Cardiac muscle cell (in vitro differentiated cells and primary cell): ENCODE data around the gene MAPK6. TPM values are rescaled to one million over a fixed set of nuclear protein-coding genes. Genes with fewer than 3 reads are reported as not detected.
A peak's percentile ranks its signal among the peaks of the same experiment; 100 is the strongest.
"Not testable (repeated sequence)": the region's sequence is repeated elsewhere in the genome, so short reads cannot be mapped to it uniquely, and the experiment has no call there.

ENCODE experiments used
- DNase-seq, 2 donors: peaks; one replicate each; pipeline versions ENCODE4 v3.0.0 to v3.0.0-alpha.2; 2010 to 2017; ENCODE audit warnings: low read depth in 1 of 2, low spot score in 1 of 2
- H3K27ac ChIP-seq: fragments of 200-600 bp; sonication (generic); 2 replicates; pipeline ENCODE4 v1.5.1; 2016
- H3K27me3 ChIP-seq: fragments of 200-600 bp; sonication (generic); 2 replicates; pipeline ENCODE4 v1.6.0; 2016; ENCODE audit warnings: control low read depth
- H3K36me3 ChIP-seq: fragments of 200-600 bp; sonication (generic); 2 replicates; pipeline ENCODE4 v1.5.1; 2016; ENCODE audit warnings: control low read depth
- H3K4me1 ChIP-seq: fragments of 200-600 bp; sonication (generic); 2 replicates; pipeline ENCODE4 v1.8.1; 2017; ENCODE audit warnings: low read depth, mild to moderate bottlenecking, mixed run types
- H3K4me3 ChIP-seq: fragments of 200-600 bp; sonication (generic); 2 replicates; pipeline ENCODE4 v1.5.1; 2016; ENCODE audit warnings: mild to moderate bottlenecking
- H3K9me3 ChIP-seq: fragments of 200-600 bp; sonication (generic); 2 replicates; pipeline ENCODE4 v1.5.1; 2017; ENCODE audit warnings: low read depth, mild to moderate bottlenecking, control low read depth
- CTCF ChIP-seq: IDR thresholded peaks from 2 replicates; pipeline ENCODE4 v1.5.1; 2012; ENCODE audit warnings: low read depth, mild to moderate bottlenecking, low read length
- polyA plus RNA-seq: library from polyadenylated mRNA; unstranded; fragments of >200 nt; fragmentation: Nextera tagmentation; extraction: Ambion mirVana; gene quantifications from 2 replicates; pipeline ENCODE4 v1.2.1, GENCODE V29; 2016
- total RNA-seq: library from RNA; depleted of rRNA; stranded (reverse); fragments of >200 nt; gene quantifications from 2 replicates; pipeline ENCODE4 v1.2.3, GENCODE V29; 2016

The MAPK6 gene
- total and polyA plus RNA-seq, 2 experiments from 2014 or later = 14.1 to 24.7 TPM

GRCh38 chr15:51992953-51993352 is 26.1 kb upstream of the MAPK6 start:
- Histone ChIP-seq H3K4me1 (no peaks in the 10 kb centered on the region), H3K9me3 (no peaks in the 10 kb centered on the region), H3K36me3 (no peaks in the 10 kb centered on the region), H3K27ac (no peak overlapping the region), H3K4me3 (no peak overlapping the region), H3K27me3 (no peaks in the 10 kb centered on the region)
- TF ChIP-seq CTCF = no peak
- DNase-seq = no peak

GRCh38 chr15:52002351-52002750 is 16.7 kb upstream of the MAPK6 start:
- H3K4me1 ChIP-seq = no peaks in the 10 kb centered on the region
- no peak overlapping the region for H3K27ac ChIP-seq
- no peak for TF ChIP-seq CTCF
- H3K27me3 ChIP-seq = no peaks in the 10 kb centered on the region
- H3K36me3 ChIP-seq = no peaks in the 10 kb centered on the region
- DNase-seq = no peak
- no peaks in the 10 kb centered on the region for H3K9me3 ChIP-seq
- H3K4me3 ChIP-seq = no peak overlapping the region

- H3K27ac ChIP-seq, H3K36me3 ChIP-seq, H3K4me3 ChIP-seq, H3K4me1 ChIP-seq, H3K27me3 ChIP-seq, H3K9me3 ChIP-seq, DNase-seq: not testable (repeated sequence)
Measured at GRCh38 chr15:52003089-52003488, 15.9 kb upstream of the MAPK6 start.

- H3K9me3 ChIP-seq = no peaks in the 10 kb centered on the region
- no peaks in the 10 kb centered on the region for H3K4me1 ChIP-seq
- TF ChIP-seq CTCF = no peak
- DNase-seq = no peak
- no peak overlapping the region for H3K4me3 ChIP-seq
- H3K27me3 ChIP-seq = no peaks in the 10 kb centered on the region
- no peak overlapping the region for H3K27ac ChIP-seq
- no peaks in the 10 kb centered on the region for H3K36me3 ChIP-seq
Measured at GRCh38 chr15:52003710-52004109, 15.3 kb upstream of the MAPK6 start.

- H3K4me1 ChIP-seq = no peaks in the 10 kb centered on the region
- H3K27ac ChIP-seq = no peak overlapping the region
- H3K36me3 ChIP-seq = no peaks in the 10 kb centered on the region
- H3K4me3 ChIP-seq = no peak overlapping the region
- H3K27me3 ChIP-seq = no peaks in the 10 kb centered on the region
- no peaks in the 10 kb centered on the region for H3K9me3 ChIP-seq
- no peak for DNase-seq
- TF ChIP-seq CTCF = no peak
Measured at GRCh38 chr15:52004806-52005205, 14.2 kb upstream of the MAPK6 start.

- no peak for TF ChIP-seq CTCF
- Histone ChIP-seq H3K27me3 (no peaks in the 10 kb centered on the region), H3K4me1 (no peaks in the 10 kb centered on the region), H3K9me3 (no peaks in the 10 kb centered on the region), H3K36me3 (no peaks in the 10 kb centered on the region), H3K4me3 (no peak overlapping the region), H3K27ac (no peak overlapping the region)
- peak in 1 of 2 donors; percentile 55 for DNase-seq
Measured at GRCh38 chr15:52005748-52006701, 13.0 kb upstream of the MAPK6 start.
